GM18873 (cell line): ENCODE measurements around the gene DHRS1.

Experiments
- ATAC-seq: cut with Tn5 transposase; IDR thresholded peaks from one replicate; pipeline ENCODE4 v1.9.1; 2021; ENCODE audit warnings: mild to moderate bottlenecking, moderate library complexity, moderate number of reproducible peaks; ENCODE audit not compliant: unreplicated experiment, low FRiP score

Gene DHRS1

DNA sequence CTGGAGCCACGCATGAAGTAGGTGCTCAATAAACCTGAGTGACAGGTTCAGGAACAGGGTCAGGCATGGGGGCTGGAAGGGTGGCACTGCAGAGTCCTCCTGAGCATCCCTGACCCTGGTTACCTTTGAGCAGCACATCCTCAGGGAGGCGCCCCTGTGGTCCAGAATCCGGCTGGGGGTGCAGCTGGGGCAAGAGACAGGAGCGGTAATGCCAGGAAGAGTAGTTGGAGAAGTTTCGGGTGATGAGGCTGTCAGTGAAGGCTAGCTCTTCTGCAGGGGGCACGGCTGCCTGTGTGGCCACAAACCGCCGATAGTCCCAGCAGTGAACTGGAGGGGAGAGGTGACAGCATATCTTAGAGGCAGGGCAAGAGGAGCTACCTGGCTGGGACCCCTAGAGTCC, 30.2 kb downstream of the DHRS1 start:
- no peak for ATAC-seq

- ATAC-seq, result no peak
These were observed 31.4 kb downstream of the DHRS1 start for GRCh38 chr14:24268225-24268624.

- no peak for ATAC-seq
These were observed 32.1 kb downstream of the DHRS1 start for GRCh38 chr14:24267516-24267915.

GRCh38 chr14:24266344-24267244, 33.0 kb downstream of the DHRS1 start:
- ATAC-seq, result no peak

DNA sequence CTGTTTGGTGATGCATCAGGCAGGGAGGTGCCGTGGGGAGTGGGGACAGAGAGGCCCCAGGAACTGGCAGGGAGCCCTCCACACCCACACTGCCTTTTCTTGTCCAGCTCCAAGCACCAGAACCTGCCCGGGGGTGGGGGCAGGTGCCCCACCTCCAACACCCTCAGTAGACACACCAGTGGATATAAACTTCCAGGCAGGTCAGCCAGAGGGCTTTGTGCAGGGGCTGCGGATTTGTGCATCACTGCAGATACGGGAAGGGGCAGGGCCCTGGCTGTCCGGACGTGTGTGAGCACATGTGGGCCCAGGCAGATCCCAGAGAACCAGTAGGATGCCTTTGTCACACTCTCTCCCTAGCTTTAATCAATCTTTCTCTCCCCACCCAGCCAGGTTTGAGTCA, 35.3 kb downstream of the DHRS1 start:
- ATAC-seq, result no peak

- no peak for ATAC-seq
These were observed 35.7 kb downstream of the DHRS1 start for GRCh38 chr14:24263848-24264247.

DNA sequence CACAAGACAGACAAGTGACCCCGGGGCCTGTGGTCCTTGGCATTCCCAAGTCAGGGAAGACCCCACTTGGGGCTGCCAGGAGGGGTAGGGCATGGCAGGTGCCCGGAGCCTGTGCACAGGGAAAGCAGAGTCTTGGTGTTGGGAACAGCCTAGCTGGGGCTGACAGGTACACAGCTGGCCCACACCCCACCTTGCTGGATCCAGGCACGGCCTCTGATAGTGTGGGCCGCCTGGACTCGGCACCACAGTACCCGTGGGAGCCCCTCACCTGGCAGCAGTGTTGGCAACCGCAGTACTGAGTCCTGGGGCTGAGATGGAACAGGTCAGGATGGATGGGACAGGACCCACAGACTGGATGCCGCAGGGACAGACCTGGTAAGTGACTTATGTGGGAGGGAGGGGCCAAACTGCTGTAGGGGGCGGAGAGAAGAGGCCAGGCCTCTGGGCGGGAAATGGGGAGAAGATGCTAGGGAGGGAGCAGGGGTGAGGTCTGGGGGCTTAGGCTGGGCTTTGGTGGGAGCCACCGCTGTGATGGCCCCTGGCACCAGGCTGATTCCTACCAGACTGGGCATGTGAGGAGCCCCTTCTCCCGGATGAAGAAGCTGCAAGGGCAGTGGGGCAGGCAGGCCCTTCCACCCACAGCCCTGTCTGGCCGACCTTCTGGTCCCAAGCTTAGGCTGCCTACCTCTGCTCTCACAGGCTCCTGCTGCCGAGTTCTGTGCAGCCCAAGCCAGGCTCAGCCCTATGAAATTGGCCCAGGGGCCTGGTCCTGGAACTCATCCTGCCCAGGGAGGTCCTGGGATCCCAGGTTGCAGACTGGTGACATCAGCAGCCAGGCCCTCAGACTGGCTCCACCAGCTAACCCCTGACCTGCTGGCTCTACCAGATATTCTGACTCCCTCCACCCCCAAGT, 36.5 kb downstream of the DHRS1 start, which contains the start of gene TGM1:
Gene TGM1 (minus strand): TSS at position 357 of the 913 bp plus-strand sequence. CDS start 825 bp downstream, outside the sequence.
- no peak for ATAC-seq

- no peak for ATAC-seq
These were observed 37.6 kb downstream of the DHRS1 start for GRCh38 chr14:24261969-24262327.

DNA sequence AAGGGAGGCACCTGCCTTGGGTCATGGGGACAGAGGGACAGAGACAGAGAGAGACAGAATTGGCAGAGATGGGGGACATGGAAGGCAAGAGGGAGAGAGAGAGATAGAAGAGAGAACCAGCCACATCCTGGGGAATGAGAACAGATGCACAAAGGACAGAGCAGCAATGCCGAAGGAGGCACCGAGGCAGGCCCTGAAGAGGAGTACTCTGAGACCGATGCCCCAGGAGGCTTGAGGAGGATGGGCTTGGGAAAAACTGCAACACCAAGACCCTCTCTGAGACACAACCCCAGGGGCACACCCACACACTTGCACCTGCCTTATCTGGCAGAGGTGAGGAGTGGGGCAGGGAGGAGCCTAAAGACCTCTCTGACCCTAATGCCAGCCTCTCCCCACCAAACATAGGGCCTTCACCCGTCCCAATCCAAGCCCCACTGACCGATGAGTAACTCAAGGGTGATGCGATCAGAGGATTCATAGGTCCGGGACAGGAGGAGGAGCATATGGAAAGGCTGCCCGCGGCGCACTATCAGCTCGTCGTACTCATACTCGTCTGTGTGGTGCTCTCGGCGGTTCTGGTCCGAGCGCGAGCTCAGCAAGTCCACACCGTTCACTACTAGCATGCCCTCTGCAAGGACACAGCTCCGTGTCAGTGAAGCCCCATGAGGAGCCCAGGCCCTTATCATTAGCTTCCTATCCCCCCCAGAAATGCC, 38.2 kb downstream of the DHRS1 start:
- no peak for ATAC-seq

- no peak for ATAC-seq
These were observed 38.8 kb downstream of the DHRS1 start for GRCh38 chr14:24260780-24261157.

DNA sequence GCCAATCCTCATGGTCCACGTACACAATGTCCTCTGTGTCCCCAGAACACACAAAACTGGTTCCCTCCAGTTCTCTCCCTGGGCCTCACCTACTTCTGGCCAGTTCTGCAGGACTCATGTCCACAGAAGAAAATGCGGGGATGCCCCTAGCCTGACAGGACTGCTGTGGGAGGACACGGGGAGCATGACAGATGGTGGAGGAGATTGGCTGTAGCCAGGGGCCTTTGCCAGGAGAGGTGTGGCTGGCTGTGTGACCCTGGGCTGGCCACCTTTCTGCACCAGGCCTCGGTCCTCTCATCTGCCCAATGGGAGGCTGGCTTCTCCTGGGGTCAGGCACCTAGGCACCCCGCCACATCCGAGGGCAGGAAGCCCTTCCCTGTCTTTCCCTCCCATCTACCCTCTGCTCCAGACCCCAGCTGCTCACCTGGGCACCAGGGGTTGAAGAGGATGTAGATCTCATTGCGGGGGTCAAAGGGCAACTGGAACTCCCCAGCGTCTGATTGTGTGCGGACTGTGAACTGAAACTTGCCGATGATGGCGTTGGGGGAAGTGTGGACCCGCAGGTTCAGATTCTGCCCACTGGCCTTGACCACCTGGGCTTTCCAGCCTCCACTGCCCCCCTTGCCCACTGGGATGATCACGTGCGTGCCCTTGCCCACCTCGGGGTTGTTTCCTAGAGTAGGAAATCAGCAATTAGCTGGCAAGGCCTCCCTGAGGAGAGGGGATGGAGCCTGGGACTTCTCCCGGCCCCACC, 39.4 kb downstream of the DHRS1 start:
- no peak for ATAC-seq

- ATAC-seq, result no peak
These were observed 40.1 kb downstream of the DHRS1 start for GRCh38 chr14:24259282-24260025.

DNA sequence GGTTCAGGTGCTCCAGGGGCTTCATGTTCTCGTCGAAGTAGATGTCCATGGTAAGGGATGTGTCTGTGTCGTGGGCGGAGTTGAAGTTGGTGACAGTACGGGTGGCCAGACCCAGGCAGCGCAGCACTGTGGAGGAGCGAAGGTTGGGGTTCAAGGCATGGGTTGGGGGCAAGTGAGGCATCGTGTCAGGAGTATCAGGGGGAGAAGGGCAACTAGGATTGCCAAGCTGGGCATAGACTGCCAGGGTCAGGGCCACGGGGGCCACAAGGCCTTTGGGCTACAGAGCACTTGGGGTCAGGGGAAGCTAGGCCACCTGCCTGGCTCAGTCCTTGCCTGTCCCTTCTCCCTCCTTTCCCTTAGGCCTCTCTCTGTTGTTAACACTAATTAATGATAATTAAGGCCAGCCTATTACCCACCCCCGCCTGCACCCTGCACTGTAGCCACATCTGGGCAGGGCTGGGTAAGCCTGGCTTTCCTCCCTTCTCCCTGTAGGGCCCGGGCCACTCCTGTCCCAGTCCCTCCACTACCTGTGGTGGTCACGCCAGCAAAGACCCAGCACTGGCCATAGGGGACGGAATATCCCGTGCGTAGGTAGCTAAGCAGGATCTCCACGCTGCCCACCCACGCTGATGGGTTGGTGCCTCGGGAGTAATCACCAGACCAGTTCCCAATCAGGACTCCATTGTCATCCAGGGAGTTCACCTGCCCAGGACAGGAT, 40.9 kb downstream of the DHRS1 start:
- no peak for ATAC-seq

DNA sequence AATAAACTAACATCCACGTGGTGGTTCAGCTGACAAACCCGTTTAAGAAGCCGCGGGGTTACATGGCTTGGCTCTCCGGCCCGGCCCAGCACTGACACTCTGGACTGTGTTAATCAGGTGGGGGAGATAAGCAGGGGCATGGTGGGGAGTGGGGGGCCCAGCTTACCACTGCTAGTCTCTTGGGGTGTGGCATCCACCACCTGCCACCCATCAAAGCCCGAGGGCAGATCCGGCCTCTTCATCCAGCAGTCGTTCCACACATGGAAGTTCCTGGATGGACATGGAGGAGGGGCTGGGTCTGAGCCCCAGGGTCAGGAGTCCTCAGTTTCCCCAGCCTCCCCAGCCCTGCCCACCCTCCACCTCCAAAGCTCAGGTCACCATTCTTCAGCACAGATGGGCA, 41.5 kb downstream of the DHRS1 start:
- no peak for ATAC-seq

- no peak for ATAC-seq
These were observed 42.6 kb downstream of the DHRS1 start for GRCh38 chr14:24256960-24257359.

DNA sequence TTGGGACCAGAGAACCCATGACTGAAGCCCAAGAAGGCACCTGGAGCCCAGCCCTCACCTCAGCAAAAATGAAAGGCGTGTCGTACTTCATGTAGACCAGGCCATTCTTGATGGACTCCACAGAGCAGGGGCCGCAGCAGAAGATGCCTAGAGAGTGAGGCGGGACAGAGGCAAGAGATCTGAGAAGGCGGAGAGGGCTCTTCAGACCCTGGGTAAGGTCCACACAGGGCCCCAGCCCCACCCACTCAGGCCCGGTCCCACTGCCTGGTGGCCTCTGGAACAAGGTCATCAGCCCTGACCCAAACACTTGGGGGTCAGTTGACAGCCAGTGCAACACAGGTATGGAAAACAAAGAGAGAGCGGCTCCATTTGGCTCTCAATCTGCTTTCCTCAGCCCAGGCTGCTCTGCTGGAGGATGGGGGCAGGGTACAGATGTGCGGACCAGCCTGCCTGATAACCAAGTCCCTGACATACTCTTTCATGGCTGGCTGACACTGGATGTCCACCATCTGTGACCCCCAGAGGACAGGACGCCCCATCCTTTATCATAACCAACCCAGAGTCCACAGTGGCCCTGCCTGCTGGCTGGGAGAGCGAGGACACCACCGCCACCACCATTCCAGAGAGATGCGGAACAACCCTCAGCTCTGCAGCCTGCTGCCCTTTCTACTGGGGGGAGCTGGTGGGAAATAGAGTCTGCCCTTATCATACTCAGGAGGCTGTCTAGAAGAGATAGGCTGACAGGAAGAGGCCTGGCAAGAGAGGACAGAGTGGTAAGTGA, 43.5 kb downstream of the DHRS1 start:
- ATAC-seq, result no peak

GRCh38 chr14:24255438-24255837, 44.1 kb downstream of the DHRS1 start:
- no peak for ATAC-seq
